Suppressor macrophage treated with lipopolysaccharide for 1 hour (primary cell): ENCODE measurements around the gene DNAH5.
A peak's percentile ranks its signal among the peaks of the same experiment; 100 is the strongest.
"Not testable (repeated sequence)": the region's sequence is repeated elsewhere in the genome, so short reads cannot be mapped to it uniquely, and the experiment has no call there.

Source experiments
- DNase-seq, 3 donors: peaks; one replicate each; pipeline ENCODE4 v3.0.0-alpha.2; 2020 to 2022

DNAH5 gene

GRCh38 chr5:13944560-13945199 lies at the start of gene DNAH5:
Gene DNAH5, minus strand, starts transcription at chr5:13944688. Its CDS starts 250 bp downstream, at chr5:13944438.
- DNase-seq = no peak

- DNase-seq = no peak
These were observed 49.4 kb upstream of the DNAH5 start for GRCh38 chr5:13993926-13994325.

- no peak for DNase-seq
These were observed 48.3 kb upstream of the DNAH5 start for GRCh38 chr5:13992795-13993194.

GRCh38 chr5:13991365-13991764 lies 46.9 kb upstream of the DNAH5 start:
- no peak for DNase-seq

- no peak for DNase-seq
These were observed 46.4 kb upstream of the DNAH5 start for GRCh38 chr5:13990896-13991295.

- DNase-seq = no peak
These were observed 45.3 kb upstream of the DNAH5 start for GRCh38 chr5:13989832-13990231.

- DNase-seq = peak; percentile 65 to 73 (median 72)
These were observed 43.5 kb upstream of the DNAH5 start for GRCh38 chr5:13987843-13988464.

GRCh38 chr5:13985731-13986418 lies 41.4 kb upstream of the DNAH5 start:
- DNase-seq = no peak

GRCh38 chr5:13984888-13985287 lies 40.4 kb upstream of the DNAH5 start:
- not testable (repeated sequence) for DNase-seq

- DNase-seq = peak in 1 of 3 donors; percentile 3
These were observed 32.7 kb upstream of the DNAH5 start for GRCh38 chr5:13976867-13977830.

GRCh38 chr5:13976223-13976622 lies 31.7 kb upstream of the DNAH5 start:
- no peak for DNase-seq

- DNase-seq = no peak
These were observed 30.8 kb upstream of the DNAH5 start for GRCh38 chr5:13975246-13975645.

GRCh38 chr5:13973724-13974123 lies 29.2 kb upstream of the DNAH5 start:
- no peak for DNase-seq

- DNase-seq = no peak
These were observed 27.5 kb upstream of the DNAH5 start for GRCh38 chr5:13972029-13972428.

GRCh38 chr5:13957032-13957645 lies 12.7 kb upstream of the DNAH5 start:
- peak; percentile 30 to 42 (median 36) for DNase-seq

GRCh38 chr5:13956471-13956870 lies 12.0 kb upstream of the DNAH5 start:
- no peak for DNase-seq

- no peak for DNase-seq
These were observed 11.4 kb upstream of the DNAH5 start for GRCh38 chr5:13955896-13956295.

- no peak for DNase-seq
These were observed 1.6 kb upstream of the DNAH5 start for GRCh38 chr5:13946111-13946510.

- no peak for DNase-seq
These were observed 783 bp upstream of the DNAH5 start for GRCh38 chr5:13945271-13945670.

GRCh38 chr5:13943676-13944075 lies 812 bp downstream of the DNAH5 start:
- no peak for DNase-seq

GRCh38 chr5:13941468-13941867 lies 3.0 kb downstream of the DNAH5 start:
- DNase-seq = no peak

- DNase-seq = no peak
These were observed 4.8 kb downstream of the DNAH5 start for GRCh38 chr5:13939638-13940037.

GRCh38 chr5:13934921-13935320 lies 9.6 kb downstream of the DNAH5 start:
- DNase-seq = no peak
